HCT116 (cell line): ENCODE data around the gene GRIP1. TPM values are rescaled to one million over a fixed set of nuclear protein-coding genes. Genes with fewer than 3 reads are reported as not detected.

ENCODE experiments used
- ATAC-seq: fragments of 200-7000 bp; cut with Tn5 transposase; 2 replicates; pipeline ENCODE4 v1.9.1; 2020; ENCODE audit warnings: mild to moderate bottlenecking, moderate library complexity
- BruUV-seq: library from RNA; stranded (reverse); fragments of 400-500 nt; replicated peaks from 2 replicates; lab custom pipeline; 2021; lab: Mats Ljungman, UMichigan
- CTCF ChIA-PET: fragments of 300-600 bp; sonication (Branson Sonifier 250); formaldehyde crosslinking; loops from one replicate; lab custom pipeline; 2021; ENCODE audit warnings: antibody characterized with exemption; lab: Charles Lee
- POLR2A ChIA-PET: fragments of 300-600, 350-600 bp; sonication (Branson Sonifier 250); formaldehyde crosslinking; loops from one replicate; lab custom pipeline; 2021; ENCODE audit warnings: antibody characterized with exemption; lab: Charles Lee
- RAD21 ChIA-PET, 2 experiments: fragments of 300-600 bp; sonication (Branson Sonifier 250); formaldehyde crosslinking; loops; one replicate each; lab custom pipeline; 2023; ENCODE audit warnings: low total read pairs in 2 of 2; ENCODE audit not compliant: uncharacterized antibody in 2 of 2, unreplicated experiment in 2 of 2, low non-redundant PET in 1 of 2; lab: Charles Lee
- DNase-seq: peaks from one replicate; pipeline ENCODE4 v3.0.0-alpha.2; 2010; ENCODE audit warnings: low read depth, low spot score
- H2AFZ ChIP-seq: fragments of 200-600 bp; shearing (Covaris generic), sonication (generic); 2 replicates; pipeline ENCODE4 v1.6.1; 2017; ENCODE audit warnings: low read depth, mixed run types, mixed read lengths, antibody characterized with exemption, low read length; ENCODE audit not compliant: poor library complexity, severe bottlenecking
- H3K27ac ChIP-seq: 2 replicates; pipeline ENCODE4 v1.5.1; 2012; ENCODE audit warnings: low read depth, low read length
- H3K27me3 ChIP-seq: fragments of 200-600 bp; sonication (generic); 2 replicates; pipeline ENCODE4 v1.6.1; 2016; ENCODE audit warnings: mixed run types, low read length, mixed read lengths; ENCODE audit not compliant: insufficient read depth
- H3K36me3 ChIP-seq, 2 experiments: fragments of 200-500 bp in 1 of 2; fragments of 200-600 bp in 1 of 2; sonication (Bioruptor generic) in 1 of 2; sonication (generic) in 1 of 2; 2 replicates each; pipeline versions ENCODE4 v1.5.1 to v1.6.1; 2014 to 2016; ENCODE audit warnings: low read length in 2 of 2, inconsistent platforms in 1 of 2, mixed read lengths in 1 of 2, mixed run types in 1 of 2; ENCODE audit not compliant: insufficient read depth in 2 of 2, control insufficient read depth in 1 of 2
- H3K4me1 ChIP-seq, 2 experiments: fragments of 200-600 bp in 1 of 2; sonication (generic) in 1 of 2; 2 replicates each; pipeline versions ENCODE4 v1.5.1 to v1.6.1; 2012 to 2017; ENCODE audit warnings: low read length in 2 of 2, inconsistent platforms in 1 of 2, mild to moderate bottlenecking in 1 of 2, mixed read lengths in 1 of 2, mixed run types in 1 of 2, moderate library complexity in 1 of 2; ENCODE audit not compliant: insufficient read depth in 2 of 2, control insufficient read depth in 1 of 2
- H3K4me2 ChIP-seq: fragments of 200-600 bp; sonication (generic); 2 replicates; pipeline ENCODE4 v1.6.1; 2017; ENCODE audit warnings: mixed run types, low read length, mixed read lengths
- H3K4me3 ChIP-seq, 2 experiments: fragments of 200-600 bp in 1 of 2; sonication (generic) in 1 of 2; replicated peaks in 1 of 2; 2 replicates each; pipeline ENCODE4 v1.5.1; 2011 to 2016; ENCODE audit warnings: low read length in 2 of 2, control low read depth in 1 of 2, low read depth in 1 of 2, mild to moderate bottlenecking in 1 of 2, mixed read lengths in 1 of 2, mixed run types in 1 of 2
- H3K79me2 ChIP-seq: fragments of 200-600 bp; sonication (generic); 2 replicates; pipeline ENCODE4 v1.6.1; 2017; ENCODE audit warnings: mild to moderate bottlenecking, mixed run types, low read length, moderate library complexity, mixed read lengths; ENCODE audit not compliant: insufficient read depth
- H3K9ac ChIP-seq: fragments of 200-600 bp; sonication (generic); 2 replicates; pipeline ENCODE4 v1.6.1; 2016; ENCODE audit warnings: low read length, mixed read lengths
- H3K9me2 ChIP-seq: fragments of 200-600 bp; sonication (generic), shearing (Covaris generic); 2 replicates; pipeline ENCODE4 v1.6.1; 2017; ENCODE audit warnings: mixed run types, mild to moderate bottlenecking, moderate library complexity; ENCODE audit not compliant: insufficient read depth
- H3K9me3 ChIP-seq, 2 experiments: fragments of 200-500 bp in 1 of 2; fragments of 200-600 bp in 1 of 2; sonication (Bioruptor generic) in 1 of 2; sonication (generic) in 1 of 2; 2 replicates each; pipeline ENCODE4 v1.6.1; 2014 to 2017; ENCODE audit warnings: low read length in 2 of 2, mixed read lengths in 2 of 2, inconsistent platforms in 1 of 2, low read depth in 1 of 2, mild to moderate bottlenecking in 1 of 2, mixed run types in 1 of 2, moderate library complexity in 1 of 2; ENCODE audit not compliant: control insufficient read depth in 1 of 2, insufficient read depth in 1 of 2
- H4K20me1 ChIP-seq: fragments of 200-600 bp; sonication (generic), shearing (Covaris generic); 2 replicates; pipeline ENCODE4 v1.6.1; 2017; ENCODE audit warnings: mixed run types, mild to moderate bottlenecking, moderate library complexity; ENCODE audit not compliant: insufficient read depth
- EZH2 ChIP-seq: fragments of 200-600 bp; sonication (generic); IDR thresholded peaks from 2 replicates; pipeline ENCODE4 v1.6.1; 2017; ENCODE audit warnings: antibody characterized with exemption, mixed run types
- JUND ChIP-seq: IDR thresholded peaks from 2 replicates; pipeline ENCODE4 v1.6.1; 2012
- POLR2AphosphoS5 ChIP-seq: IDR thresholded peaks from 2 replicates; pipeline ENCODE4 v1.6.1; 2011; ENCODE audit warnings: mild to moderate bottlenecking, low read depth, low read length, moderate library complexity
- intact Hi-C: fragments of 100-400 bp; cut with micrococcal nuclease; formaldehyde crosslinking; loops from 2 replicates; pipeline ENCODE4 v1.10.0; 2022
- total RNA-seq: library from RNA; stranded (reverse); gene quantifications from one replicate; pipeline ENCODE4 v1.2.1, GENCODE V29; 2021; ENCODE audit not compliant: unreplicated experiment
- TF ChIP-seq, protein P1 (sequence below): IDR thresholded peaks from 2 replicates; pipeline ENCODE4 v1.6.1; 2011; ENCODE audit warnings: mild to moderate bottlenecking, low read length, moderate library complexity; ENCODE audit not compliant: insufficient replicate concordance; ENCODE audit errors: extremely low read depth
- TF ChIP-seq, protein P2 (sequence below), 3 experiments: fragments of 200-600 bp in 1 of 3; sonication (generic) in 1 of 3; IDR thresholded peaks in 2 of 3; conservative IDR thresholded peaks in 1 of 3; 2 replicates each; pipeline ENCODE4 v1.5.1; 2012 to 2017; ENCODE audit warnings: low read depth in 2 of 3, low read length in 2 of 3, antibody characterized with exemption in 1 of 3, borderline replicate concordance in 1 of 3, control low read depth in 1 of 3, mild to moderate bottlenecking in 1 of 3, mixed read lengths in 1 of 3, mixed run types in 1 of 3, moderate library complexity in 1 of 3; ENCODE audit not compliant: insufficient read depth in 1 of 3

The GRIP1 gene
- total RNA-seq, 1 experiment from 2014 or later, result not detected

DNA sequence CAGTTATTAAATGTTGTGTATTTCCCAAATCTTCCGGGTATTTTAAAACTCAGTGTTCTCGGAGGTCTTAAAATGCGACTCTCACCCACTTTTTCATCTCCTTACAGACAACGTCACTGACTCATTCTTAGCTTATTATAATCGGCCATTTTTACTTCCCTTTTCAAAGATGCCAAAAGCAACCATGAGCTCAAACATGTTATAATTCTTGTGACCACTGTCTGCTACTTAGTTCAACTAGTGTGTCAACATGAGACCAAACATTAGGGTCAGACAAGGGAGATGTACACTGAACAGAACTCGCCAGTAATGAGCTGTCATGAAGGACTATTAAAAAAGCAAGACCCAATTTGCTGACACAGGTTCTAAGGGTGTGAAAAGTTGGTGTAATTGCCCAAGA lies 4.2 kb upstream of the GRIP1 start:
- H3K79me2 ChIP-seq, result no peaks in the 10 kb centered on the region
- H3K27ac ChIP-seq, result no peak overlapping the region
- peaks cover 96% of the 10 kb centered on the region for H3K27me3 ChIP-seq
- no peak overlapping the region for H2AFZ ChIP-seq
- H3K4me1 ChIP-seq, result no peaks in the 10 kb centered on the region
- ATAC-seq (no peak), DNase-seq (no peak)
- no peak overlapping the region for H3K4me2 ChIP-seq
- ChIA-PET CTCF (interaction anchor here (0.6 to 2.3 kb wide), 2 partner anchors 26 to 248 kb away, joined by 3 to 6 read pairs; no protein-coding TSS in a partner anchor), RAD21 (no interaction called here), POLR2A (no interaction called here)
- H3K9me3 ChIP-seq, result no peaks in the 10 kb centered on the region
- no peaks in the 10 kb centered on the region for H3K9me2 ChIP-seq
- H4K20me1 ChIP-seq, result no peaks in the 10 kb centered on the region
- no peaks in the 10 kb centered on the region for H3K36me3 ChIP-seq
- no peak overlapping the region for H3K4me3 ChIP-seq
- BruUV-seq, result no TSS peak
- no peak overlapping the region for H3K9ac ChIP-seq
- TF ChIP-seq JUND (no peak), POLR2AphosphoS5 (no peak), EZH2 (no peak)
- TF ChIP-seq, protein P1, sequence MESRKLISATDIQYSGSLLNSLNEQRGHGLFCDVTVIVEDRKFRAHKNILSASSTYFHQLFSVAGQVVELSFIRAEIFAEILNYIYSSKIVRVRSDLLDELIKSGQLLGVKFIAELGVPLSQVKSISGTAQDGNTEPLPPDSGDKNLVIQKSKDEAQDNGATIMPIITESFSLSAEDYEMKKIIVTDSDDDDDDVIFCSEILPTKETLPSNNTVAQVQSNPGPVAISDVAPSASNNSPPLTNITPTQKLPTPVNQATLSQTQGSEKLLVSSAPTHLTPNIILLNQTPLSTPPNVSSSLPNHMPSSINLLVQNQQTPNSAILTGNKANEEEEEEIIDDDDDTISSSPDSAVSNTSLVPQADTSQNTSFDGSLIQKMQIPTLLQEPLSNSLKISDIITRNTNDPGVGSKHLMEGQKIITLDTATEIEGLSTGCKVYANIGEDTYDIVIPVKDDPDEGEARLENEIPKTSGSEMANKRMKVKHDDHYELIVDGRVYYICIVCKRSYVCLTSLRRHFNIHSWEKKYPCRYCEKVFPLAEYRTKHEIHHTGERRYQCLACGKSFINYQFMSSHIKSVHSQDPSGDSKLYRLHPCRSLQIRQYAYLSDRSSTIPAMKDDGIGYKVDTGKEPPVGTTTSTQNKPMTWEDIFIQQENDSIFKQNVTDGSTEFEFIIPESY, result no peak
- TF ChIP-seq, protein P2, sequence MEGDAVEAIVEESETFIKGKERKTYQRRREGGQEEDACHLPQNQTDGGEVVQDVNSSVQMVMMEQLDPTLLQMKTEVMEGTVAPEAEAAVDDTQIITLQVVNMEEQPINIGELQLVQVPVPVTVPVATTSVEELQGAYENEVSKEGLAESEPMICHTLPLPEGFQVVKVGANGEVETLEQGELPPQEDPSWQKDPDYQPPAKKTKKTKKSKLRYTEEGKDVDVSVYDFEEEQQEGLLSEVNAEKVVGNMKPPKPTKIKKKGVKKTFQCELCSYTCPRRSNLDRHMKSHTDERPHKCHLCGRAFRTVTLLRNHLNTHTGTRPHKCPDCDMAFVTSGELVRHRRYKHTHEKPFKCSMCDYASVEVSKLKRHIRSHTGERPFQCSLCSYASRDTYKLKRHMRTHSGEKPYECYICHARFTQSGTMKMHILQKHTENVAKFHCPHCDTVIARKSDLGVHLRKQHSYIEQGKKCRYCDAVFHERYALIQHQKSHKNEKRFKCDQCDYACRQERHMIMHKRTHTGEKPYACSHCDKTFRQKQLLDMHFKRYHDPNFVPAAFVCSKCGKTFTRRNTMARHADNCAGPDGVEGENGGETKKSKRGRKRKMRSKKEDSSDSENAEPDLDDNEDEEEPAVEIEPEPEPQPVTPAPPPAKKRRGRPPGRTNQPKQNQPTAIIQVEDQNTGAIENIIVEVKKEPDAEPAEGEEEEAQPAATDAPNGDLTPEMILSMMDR (IDR thresholded peaks at IDR 0.05 in 2 of 3, conservative IDR thresholded peaks at IDR 0.05 in 1 of 3; ENCODE audit: borderline replicate concordance in 1 of 3, insufficient read depth in 1 of 3, low read depth in 2 of 3, low read length in 2 of 3), result no peak
- intact Hi-C loops, result no loop called here
